GM19452 (cell line): ENCODE data around the gene JUN.
A peak's percentile ranks its signal among the peaks of the same experiment; 100 is the strongest.

Experiments
- ATAC-seq: cut with Tn5 transposase; IDR thresholded peaks from one replicate; pipeline ENCODE4 v1.9.1; 2021; ENCODE audit not compliant: unreplicated experiment

Gene JUN

DNA sequence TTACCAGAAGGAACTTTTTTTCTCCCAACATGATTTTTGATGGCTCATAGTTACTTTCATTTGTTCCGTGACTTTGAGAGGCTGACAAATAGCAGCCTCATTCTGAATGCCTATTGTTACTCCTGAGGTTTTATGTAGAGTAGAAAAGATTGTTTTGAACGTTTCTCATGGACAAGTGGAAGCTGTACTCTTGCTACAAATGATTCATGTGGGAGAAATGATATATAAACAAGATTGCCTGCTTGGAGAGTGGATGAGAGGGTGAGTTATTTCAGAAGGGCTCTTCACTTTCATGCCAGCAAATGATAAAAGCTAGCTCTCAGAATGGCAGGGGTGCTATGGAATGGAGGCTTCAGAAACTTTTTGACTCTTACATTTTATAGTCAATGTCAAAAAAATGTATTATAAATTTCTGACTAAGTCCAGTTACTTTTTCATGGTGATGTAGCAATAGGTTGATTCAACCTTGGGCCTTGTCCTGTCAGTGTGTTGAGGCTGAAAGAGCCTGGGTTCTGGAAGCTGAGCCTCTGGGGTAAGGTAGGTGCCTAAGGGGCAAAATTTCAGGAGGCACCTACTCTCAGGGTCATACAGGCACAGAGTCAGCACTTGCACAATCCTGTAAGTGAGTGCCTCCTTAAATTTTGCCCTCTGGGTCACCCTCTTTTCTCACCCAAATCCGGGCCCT is 19.4 kb downstream of the JUN start:
- ATAC-seq = no peak

DNA sequence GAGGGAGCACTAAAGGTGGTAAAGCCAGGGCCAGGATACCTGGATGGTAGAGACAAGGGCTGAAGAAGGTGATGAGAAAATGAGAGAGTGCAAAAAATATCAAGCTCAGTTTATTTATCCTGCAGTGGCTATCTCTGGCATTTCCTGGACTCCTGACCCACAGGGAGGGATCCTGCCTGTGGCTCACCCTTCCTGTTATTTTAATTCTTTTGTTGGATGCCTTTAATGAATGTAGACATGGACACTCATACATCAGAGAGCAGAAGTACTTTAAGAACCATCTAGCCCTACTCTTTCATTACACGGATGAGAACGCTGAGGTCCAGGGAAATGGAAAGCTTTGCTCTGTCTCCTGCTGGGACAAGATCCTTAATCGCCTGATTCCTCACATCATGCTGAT is 20.6 kb downstream of the JUN start:
- ATAC-seq = no peak

DNA sequence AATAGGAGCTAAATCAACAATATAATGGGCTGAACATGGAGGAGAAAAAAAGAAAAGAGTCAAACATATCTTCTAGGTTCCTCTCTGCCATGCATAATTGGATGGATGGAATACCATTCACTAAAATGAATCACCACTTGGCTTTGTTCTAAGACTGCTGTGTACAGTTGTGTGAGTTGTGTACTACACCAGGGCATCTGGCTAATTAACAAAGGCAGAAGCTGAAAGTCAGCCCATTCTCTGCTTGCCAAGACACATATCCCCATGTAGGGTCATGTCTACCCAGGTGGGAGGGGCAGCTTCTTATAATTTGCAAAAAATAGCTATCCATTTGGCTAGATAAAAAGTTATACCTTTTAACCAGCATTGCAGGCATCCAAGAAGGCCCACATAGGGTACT is 21.0 kb downstream of the JUN start:
- no peak for ATAC-seq

DNA sequence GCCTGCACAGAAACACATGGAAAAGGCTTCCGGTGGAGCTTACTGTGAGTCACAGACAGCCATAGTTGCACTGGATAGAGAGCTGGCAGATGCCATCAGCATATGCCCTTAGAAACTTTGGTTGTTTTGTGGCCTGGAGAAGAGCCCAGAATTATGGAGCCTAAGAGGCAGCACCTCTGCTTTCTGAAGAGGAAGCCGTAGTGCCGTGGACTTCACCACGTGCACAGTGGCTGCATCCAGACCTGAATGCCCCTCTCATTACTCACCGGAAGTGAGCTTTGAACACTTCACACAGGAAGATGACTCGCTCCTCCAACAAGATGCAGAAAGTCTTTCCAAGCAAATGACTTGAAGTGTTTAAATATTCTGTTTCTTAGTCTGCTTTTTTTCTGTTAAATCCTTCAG is 28.4 kb downstream of the JUN start:
- ATAC-seq = peak; percentile 88

DNA sequence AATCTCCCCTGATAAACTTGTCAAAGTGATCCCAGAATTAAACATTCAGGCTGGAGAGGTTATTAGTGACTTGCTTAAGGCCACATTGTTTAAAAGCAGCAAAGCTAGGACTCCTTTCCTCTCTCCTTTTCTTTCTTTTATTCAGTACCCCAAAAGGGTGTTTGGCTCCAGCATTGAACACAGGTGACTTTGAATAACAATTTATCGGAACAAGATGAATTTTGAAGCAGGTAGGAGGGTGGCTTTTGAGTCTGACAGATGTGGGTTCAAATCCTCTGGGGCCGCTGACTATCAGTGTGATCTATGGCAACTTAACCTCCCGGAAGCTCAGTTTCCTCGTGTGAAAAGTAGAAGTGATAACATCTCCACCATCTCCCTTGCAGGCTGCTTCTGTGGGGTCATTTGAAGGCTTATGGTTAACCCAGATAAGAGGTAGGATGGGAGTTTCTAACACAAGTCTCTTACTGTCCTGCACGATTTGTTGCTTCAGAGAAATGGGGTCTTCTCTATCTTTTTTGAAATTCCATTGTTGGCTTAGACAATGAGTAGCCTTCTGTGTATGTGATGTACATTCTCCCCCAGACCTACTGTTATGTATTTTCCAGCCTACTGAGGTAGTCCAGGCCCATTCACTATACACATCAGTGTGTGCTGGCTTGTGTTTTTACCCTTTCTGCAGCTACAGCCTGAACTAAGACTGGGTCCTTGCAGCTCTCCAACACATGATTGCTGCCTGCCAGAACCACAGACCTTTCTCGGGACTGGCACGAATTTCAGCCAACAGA is 29.0 kb downstream of the JUN start:
- ATAC-seq = no peak

DNA sequence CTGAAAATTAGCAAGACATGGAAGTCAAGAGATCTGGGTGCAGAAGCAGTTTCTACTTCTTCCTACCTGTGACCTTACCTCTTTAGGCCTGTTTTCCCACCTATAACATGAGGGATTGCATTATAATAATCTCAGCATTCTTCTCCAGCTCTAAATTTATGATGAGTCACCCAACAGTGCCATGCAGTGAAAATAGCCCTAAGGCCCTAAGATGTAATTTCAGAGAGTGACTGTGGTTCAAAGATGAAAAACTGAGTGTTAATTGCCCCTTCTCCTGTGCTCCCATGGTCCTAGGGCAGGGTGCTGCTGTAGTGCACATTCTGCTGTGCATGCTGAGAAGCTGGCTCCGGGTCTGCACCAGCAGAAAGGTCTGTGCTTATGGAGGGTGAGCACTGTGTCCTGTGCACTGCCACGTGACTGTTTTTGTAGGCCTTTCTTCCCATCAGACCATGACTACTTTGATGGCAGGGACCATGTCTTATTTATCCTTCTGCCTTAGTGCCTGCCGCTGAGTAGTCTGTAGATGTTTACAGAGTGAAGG is 29.7 kb downstream of the JUN start:
- no peak for ATAC-seq

DNA sequence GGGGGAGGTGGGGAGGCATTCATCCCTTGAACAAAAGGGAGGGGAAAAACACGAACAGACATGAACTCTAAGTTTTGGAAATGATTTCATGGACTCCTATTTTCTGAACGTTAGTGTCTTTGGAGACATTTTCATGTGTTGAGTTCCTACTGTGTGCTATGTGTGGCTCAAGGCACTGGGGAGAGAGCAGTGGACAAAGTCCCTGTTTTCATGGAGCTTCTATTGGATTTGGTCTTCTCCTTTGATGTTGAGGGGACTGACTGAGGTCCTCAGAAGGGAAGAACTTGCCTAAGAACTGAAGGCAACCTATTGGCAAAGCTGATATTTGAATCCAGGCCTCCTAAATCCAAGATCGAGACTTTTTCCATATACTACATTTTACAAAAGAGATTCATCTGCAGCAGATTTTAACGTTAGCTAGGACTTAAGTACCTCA is 30.4 kb downstream of the JUN start:
- no peak for ATAC-seq

DNA sequence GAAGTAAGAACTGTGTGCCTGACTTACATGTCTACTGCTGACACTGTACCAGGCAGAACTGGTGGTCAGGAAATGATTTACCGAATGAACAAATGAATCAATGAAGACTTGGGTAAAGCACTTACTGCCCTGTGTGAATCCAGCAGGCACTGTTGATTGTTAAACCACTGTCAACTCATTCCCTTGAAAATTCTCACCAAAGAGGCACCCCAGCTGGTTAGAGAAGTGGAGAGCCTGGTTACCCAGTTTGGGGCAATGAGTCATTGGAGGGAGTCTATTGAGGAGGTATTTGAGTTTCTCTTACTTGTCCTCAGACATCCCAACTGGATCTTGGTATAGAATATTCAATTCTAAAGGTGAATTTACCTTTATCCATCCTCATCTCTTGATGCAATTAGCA is 34.2 kb downstream of the JUN start:
- ATAC-seq = no peak

DNA sequence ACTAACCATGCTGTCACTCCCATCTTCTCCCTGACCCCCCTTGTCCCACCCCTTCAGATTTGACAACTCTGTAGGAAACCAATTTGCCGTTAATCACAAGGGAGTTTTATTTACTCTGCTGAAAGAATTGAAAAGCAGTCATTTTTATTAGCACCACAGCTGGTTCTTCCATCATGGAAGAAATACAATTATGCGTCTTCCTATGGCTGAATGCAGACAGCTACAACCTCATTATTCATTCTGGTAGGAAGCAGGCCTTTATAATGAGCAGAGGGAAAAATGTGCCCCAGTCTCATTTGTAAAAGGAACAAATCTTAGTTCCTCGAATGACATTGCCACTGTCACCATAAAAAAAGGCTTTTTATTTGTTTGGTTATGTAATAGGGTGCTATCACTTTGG is 35.2 kb downstream of the JUN start:
- no peak for ATAC-seq

DNA sequence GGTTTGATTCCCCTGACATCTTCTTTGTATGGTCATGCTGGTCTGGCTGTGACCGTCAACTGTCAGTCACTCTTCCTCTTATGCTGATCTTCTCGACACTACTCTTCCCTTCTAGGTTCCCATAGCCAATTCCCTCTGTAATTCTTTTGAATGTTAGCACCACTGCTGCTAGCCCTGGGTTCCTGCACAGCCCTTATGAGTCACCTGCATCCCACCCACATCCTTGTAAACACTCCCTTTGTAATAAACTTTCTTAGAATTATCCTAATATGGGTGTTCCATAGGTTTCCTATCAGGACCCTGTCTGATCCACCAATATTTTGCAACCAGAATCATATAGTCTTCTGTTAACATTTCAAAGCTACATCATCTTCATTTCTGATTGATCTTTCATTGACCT is 37.1 kb downstream of the JUN start:
- ATAC-seq = no peak

DNA sequence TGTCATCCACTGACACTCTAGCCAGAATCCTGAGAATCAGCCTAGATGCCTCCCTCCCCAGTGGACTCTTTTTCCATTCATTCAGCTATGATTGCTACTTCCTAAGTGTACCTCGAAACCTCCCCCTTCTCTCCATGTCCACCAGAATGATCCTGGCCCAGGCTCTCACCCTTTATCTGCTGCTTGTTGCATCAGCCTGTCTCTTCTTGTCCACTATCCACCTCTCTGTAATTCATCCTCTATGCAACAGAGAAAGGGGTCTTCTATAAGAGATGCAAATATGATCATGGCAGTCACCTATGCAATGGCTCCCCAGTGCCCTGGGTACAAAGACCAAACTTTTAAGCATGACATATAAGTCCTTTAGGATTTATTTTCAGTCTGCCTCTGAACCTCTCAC is 37.7 kb downstream of the JUN start:
- ATAC-seq = no peak

DNA sequence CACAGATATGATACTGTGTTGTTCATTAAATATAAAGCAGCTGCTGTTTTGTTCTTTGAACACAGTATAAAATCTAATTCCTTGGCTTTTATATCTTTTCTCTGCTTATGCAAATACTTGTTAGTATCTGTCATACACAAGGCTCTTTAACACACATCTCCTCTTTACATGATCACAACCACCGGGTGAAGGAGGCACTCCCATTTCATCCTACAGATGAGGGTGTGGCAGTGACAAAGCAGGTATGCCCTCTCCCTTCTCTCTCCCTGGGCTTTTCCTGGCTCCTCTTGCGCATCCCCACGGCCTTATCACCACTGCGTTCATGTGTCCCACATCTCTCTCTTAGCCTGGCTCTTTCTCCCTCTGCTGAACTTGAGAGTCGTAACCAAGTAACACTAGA is 38.2 kb downstream of the JUN start:
- ATAC-seq = no peak

DNA sequence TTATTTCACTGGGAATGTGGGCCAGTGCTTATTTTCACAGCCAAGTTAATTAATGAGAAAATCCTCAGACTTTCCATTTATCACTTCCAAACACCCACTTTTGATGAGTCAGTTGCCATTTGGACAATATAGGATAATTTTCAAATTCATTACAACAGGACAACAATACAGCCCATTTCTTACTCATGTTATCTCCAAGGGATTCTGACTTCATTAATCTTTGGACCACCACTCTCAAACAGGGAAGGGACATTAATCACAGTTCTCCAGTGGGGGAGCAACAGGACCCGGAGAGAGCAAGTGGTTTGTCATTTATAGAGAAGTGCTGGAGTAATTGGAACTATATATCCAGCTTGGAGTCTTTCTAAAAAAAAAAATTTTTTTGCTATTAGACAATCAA is 38.7 kb downstream of the JUN start:
- no peak for ATAC-seq

DNA sequence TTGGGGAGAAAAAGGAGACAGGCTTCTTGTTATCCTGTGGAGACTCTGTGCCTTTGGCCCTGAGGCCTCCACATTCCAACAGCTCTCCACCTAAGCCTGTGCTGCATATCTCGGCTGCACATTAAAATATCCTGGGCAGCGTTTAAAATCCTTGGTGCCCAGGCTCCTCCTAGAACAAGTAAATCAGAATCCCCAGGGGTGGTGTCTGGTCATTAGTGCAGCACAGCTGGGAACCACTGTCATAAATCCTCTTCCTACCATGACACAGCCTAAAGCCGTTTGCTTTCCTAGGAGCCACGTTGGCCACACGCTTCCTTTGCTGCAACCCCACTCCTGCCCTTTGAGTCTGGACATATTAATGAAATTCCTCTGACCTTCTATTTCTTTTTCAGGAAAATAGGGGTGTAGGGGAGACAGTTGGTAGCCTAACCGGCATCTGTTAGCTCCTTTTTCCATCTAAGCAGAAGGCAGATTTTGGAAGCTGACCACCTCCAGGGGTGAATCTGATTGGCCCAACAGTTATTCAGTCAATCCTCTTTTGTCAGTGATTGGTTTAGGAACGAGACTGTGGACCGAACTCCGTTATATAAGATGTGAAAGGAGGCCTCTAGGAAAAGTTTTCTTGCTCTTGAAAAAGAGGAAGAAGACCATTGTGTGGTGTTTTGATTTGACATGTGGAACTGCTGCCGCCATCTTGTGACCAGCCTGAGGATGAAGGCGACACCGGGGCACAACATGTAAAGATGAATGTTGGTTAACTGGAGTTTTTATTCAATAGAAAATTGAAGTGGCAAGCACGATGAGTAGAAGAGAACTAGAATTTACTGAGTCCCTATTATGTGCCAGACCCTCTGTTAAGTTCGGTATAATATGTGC is 41.9 kb downstream of the JUN start:
- ATAC-seq = no peak

DNA sequence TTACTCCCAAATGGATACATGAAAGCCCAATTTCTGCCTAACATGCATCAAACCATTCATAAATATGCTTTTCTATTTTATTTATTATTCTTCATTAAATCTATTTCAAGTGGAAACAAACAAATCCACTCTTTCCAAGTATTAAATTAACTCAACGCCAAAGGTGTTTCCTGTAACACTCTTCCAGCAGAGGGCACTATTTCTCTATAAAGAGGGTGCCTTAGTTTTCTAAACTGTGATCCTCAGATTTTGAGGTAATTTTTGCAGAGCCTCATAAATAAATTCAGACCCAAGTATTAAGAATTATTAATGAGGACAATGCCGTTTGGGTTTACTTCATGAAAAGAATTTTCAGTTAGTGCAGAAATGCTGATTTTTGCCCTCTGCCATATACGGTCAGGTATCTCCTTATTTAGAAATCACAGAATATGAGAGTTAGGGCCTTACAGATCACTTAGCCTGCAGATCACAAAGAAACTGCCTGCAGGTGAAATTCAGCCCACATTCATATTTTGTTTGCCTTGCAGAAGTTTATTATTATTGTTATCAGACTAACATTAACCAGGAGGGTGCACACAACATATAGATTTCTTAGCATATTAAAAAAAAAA is 43.9 kb downstream of the JUN start:
- ATAC-seq = no peak

DNA sequence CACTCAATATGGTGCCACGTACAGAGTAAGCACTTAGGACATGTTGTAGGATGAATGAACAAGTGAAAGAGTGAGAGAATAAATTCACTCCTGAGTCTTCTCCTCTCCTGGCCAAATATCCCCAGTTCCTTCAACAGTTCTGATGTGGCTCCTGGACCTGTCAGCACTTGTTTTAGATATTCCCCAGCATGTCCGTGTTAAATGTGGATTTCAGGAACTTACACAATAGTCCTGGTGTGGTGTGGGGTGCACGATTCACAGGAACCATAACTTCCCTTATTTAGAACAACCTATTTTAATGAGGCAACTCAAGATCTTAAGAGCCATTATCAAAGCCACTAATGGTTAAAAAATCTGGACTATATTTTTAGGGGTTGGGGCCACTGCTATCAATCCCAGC is 45.0 kb downstream of the JUN start:
- no peak for ATAC-seq

DNA sequence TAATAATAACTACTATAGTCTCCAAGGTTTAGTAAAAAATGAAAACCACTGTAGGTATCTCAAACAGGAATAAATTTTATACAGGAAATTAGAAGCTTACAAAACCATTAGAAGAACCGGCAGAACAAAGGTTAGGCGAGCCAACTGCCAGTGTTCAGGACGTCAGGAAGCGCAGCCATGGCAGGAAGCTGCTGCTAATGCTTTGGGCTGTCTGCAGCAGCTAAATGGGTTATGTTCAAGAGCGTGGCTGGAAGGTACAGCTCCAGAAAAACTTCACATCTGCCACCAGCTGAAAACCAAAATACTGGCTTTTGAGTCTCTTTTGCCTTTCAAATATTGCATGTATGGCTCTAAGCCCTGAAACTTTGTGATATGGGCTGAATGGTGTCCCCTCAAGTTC is 48.3 kb downstream of the JUN start:
- ATAC-seq = no peak

DNA sequence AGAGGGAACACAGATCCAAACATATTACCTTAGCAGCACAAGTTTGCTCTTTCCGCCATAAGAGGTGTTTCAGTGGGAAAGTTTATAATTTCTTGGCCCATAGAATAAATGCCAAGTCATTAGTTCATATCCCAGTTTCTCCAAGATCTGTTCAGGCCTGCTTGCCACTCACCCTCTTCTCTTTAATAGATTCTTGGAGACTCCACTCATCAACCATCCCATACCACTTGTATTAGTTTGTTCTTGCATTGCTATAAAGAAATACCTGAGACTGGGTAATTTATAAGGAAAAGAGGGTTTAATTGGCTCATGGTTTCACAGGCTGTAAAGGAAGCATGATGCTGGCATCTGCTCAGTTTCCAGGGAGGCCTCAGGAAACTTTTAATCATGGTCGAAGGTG is 49.2 kb downstream of the JUN start:
- ATAC-seq = no peak

DNA sequence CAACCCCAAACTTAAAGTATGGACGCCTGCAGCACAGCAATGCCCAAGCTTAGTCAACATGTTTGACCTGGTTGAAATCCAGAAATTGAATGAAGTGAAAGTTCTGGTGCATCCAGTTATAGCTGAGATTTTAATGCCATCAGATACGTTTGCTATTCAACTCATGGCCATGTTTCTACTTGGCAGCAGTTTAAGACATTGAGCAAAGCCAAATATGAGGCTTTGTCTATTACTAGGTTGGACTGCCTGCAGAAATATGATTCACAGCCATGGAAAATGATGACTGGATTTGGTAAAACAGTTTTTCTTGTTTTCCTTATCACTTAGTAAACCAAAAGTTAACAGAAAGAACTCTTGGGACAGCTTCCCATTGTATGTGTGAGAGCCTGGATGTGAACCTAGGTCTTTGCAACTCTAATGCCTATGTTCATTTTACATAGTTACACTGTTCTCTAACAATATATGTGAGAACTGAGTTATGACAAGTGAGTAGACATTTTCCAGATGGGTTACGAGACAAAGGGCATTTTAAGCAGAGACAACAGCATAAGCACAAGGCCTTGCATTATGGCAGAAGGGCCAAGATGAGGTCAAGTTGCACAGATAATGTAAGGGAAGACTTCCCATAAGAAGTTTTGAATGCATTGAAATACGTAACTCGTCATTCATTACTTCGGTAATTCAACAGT is 51.6 kb downstream of the JUN start:
- no peak for ATAC-seq
